Gastrocnemius medialis (tissue), 4 donors: Measurements from ENCODE around the gene NUDT4B.
"Not testable (repeated sequence)": the region's sequence is repeated elsewhere in the genome, so short reads cannot be mapped to it uniquely, and the experiment has no call there.

Source experiments
- CTCF ChIP-seq, 5 experiments: fragments of 450-650 bp in 3 of 5; fragments of 200-600 bp in 2 of 5; sonication (generic) in 2 of 5; IDR thresholded peaks in 4 of 5; conservative IDR thresholded peaks in 1 of 5; 1 replicate in 4 of 5; 2 replicates in 1 of 5; pipeline ENCODE4 v1.5.1; 2016 to 2019; ENCODE audit warnings: antibody characterized with exemption in 5 of 5, mild to moderate bottlenecking in 3 of 5, moderate library complexity in 3 of 5
- POLR2A ChIP-seq, 2 donors: fragments of 450-650 bp; IDR thresholded peaks; one replicate each; pipeline ENCODE4 v1.6.1; 2017; ENCODE audit warnings: antibody characterized with exemption in 2 of 2, mild to moderate bottlenecking in 2 of 2, moderate library complexity in 2 of 2

GRCh38 chr1:148774102-148774501 lies 25.5 kb downstream of the NUDT4B start:
- TF ChIP-seq POLR2A (IDR thresholded peaks at IDR 0.05); CTCF (IDR thresholded peaks at IDR 0.05 in 4 of 5, conservative IDR thresholded peaks at IDR 0.05 in 1 of 5): not testable (repeated sequence)
